Measurements from ENCODE around the gene SHCBP1L. TPM values are rescaled to one million over a fixed set of nuclear protein-coding genes. Genes with fewer than 3 reads are reported as not detected.

The SHCBP1L gene
- total RNA-seq, 1 donor from 2014 or later: not detected

GRCh38 chr1:182972231-182972630, 19.3 kb upstream of the SHCBP1L start:
- CTCF ChIA-PET: no interaction called here
- H3K27me3 Mint-ChIP-seq: peaks cover 4% of the 10 kb centered on the region
- no peak overlapping the region for H3K27ac Mint-ChIP-seq
- no peaks in the 10 kb centered on the region for H3K4me1 Mint-ChIP-seq
- no peaks in the 10 kb centered on the region for H3K36me3 Mint-ChIP-seq (ENCODE audit: low read depth)
- no peaks in the 10 kb centered on the region for H3K9me3 Mint-ChIP-seq
- H3K4me3 Mint-ChIP-seq: no peak overlapping the region
- POLR2A ChIA-PET: no interaction called here
- no peak for DNase-seq
- intact Hi-C loops (cut with micrococcal nuclease): no loop called here
- no peak for TF ChIP-seq CTCF (IDR thresholded peaks at IDR 0.05)
- ATAC-seq (ENCODE audit: low read depth): no peak

GRCh38 chr1:182971219-182971618, 18.3 kb upstream of the SHCBP1L start:
- TF ChIP-seq CTCF (IDR thresholded peaks at IDR 0.05): no peak
- ATAC-seq (ENCODE audit: low read depth) (no peak), DNase-seq (no peak)
- intact Hi-C loops (cut with micrococcal nuclease): no loop called here
- Mint-ChIP-seq H3K36me3 (ENCODE audit: low read depth) (no peaks in the 10 kb centered on the region), H3K4me1 (no peaks in the 10 kb centered on the region), H3K27me3 (peaks cover 4% of the 10 kb centered on the region), H3K27ac (no peak overlapping the region), H3K9me3 (no peaks in the 10 kb centered on the region), H3K4me3 (no peak overlapping the region)
- ChIA-PET CTCF (no interaction called here), POLR2A (no interaction called here)

GRCh38 chr1:182968836-182969734, 16.1 kb upstream of the SHCBP1L start:
- intact Hi-C loops (cut with micrococcal nuclease): loop anchor here (10.0 kb wide), 1 partner anchor 576 kb away; no protein-coding TSS in a partner anchor
- TF ChIP-seq CTCF (IDR thresholded peaks at IDR 0.05): no peak
- Mint-ChIP-seq H3K4me3 (no peak overlapping the region), H3K36me3 (ENCODE audit: low read depth) (no peaks in the 10 kb centered on the region), H3K27me3 (peaks cover 4% of the 10 kb centered on the region), H3K9me3 (no peaks in the 10 kb centered on the region), H3K4me1 (no peaks in the 10 kb centered on the region), H3K27ac (no peak overlapping the region)
- ATAC-seq (ENCODE audit: low read depth) (no peak), DNase-seq (no peak)
- CTCF ChIA-PET: no interaction called here
- POLR2A ChIA-PET: no interaction called here

DNA sequence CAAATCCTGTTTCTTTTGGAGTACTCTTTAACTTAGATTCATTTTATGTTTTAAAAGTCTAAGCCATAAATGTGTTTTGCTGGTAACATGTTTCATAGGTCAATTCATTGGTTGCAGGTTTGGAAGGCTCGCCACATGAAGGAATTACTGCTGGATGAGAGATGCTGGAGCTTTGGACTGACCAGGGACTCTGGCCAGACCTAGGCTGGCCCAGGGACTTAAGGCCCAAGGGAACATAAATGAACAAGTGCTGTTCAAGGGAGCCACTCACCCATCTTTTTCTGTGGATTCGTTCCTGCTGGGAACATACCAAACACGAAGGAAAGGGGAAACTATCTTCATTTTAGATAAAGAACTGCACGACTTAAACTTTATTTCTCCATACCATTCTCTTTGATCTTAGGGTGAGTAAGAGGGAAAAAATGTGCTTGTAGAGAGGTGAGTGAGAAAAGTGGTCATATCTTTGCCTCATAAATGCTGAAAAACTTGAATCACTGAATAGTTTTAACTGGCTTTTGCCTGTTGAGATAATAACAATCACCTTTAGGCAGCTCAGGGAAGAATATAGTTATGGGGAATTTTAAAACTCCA, 15.3 kb upstream of the SHCBP1L start:
- ATAC-seq (ENCODE audit: low read depth): no peak
- H3K4me1 Mint-ChIP-seq: no peaks in the 10 kb centered on the region
- no peaks in the 10 kb centered on the region for H3K36me3 Mint-ChIP-seq (ENCODE audit: low read depth)
- no peak for DNase-seq
- H3K27me3 Mint-ChIP-seq: peaks cover 4% of the 10 kb centered on the region
- ChIA-PET CTCF (no interaction called here), POLR2A (no interaction called here)
- H3K4me3 Mint-ChIP-seq: no peak overlapping the region
- H3K27ac Mint-ChIP-seq: no peak overlapping the region
- no peaks in the 10 kb centered on the region for H3K9me3 Mint-ChIP-seq
- intact Hi-C loops (cut with micrococcal nuclease): loop anchor here (10.0 kb wide), 1 partner anchor 577 kb away; no protein-coding TSS in a partner anchor
- no peak for TF ChIP-seq CTCF (IDR thresholded peaks at IDR 0.05)

DNA sequence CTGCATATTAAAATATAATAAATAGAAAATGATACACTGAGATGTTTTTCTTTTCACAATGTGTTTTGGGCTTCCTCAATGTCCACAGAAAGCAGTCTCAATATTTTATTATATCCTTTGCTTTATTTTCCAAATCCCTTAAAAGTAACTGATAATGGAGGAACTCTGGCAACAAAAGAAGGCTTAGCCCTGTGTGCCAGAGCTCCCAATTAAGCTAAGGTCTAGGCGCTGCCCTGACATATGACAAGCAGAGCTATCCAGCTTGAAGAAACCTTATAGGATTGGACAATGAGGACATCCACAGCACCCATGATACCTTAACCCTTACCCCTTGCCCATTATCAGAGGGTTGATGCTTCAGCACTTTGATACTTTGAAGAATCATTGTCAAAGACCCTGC, 12.9 kb upstream of the SHCBP1L start:
- CTCF ChIA-PET: no interaction called here
- no peaks in the 10 kb centered on the region for H3K36me3 Mint-ChIP-seq (ENCODE audit: low read depth)
- DNase-seq: no peak
- no peak overlapping the region for H3K4me3 Mint-ChIP-seq
- H3K4me1 Mint-ChIP-seq: peaks cover 8% of the 10 kb centered on the region
- no peak for ATAC-seq (ENCODE audit: low read depth)
- POLR2A ChIA-PET: no interaction called here
- intact Hi-C loops (cut with micrococcal nuclease): loop anchor here (10.0 kb wide), 1 partner anchor 579 kb away; no protein-coding TSS in a partner anchor
- no peak overlapping the region for H3K27ac Mint-ChIP-seq
- peaks cover 4% of the 10 kb centered on the region for H3K27me3 Mint-ChIP-seq
- no peak for TF ChIP-seq CTCF (IDR thresholded peaks at IDR 0.05)
- no peaks in the 10 kb centered on the region for H3K9me3 Mint-ChIP-seq
